Measurements from ENCODE around the gene MCRIP1.

The MCRIP1 gene

GRCh38 chr17:81802048-81802758 lies 30.9 kb downstream of the MCRIP1 start:
- no peak overlapping the region for H3K4me3 Mint-ChIP-seq
- no peaks in the 10 kb centered on the region for H3K9me3 Mint-ChIP-seq
- H3K4me1 Mint-ChIP-seq (ENCODE audit: low read depth): no peaks in the 10 kb centered on the region
- peaks cover 37% of the 10 kb centered on the region for H3K27me3 Mint-ChIP-seq (ENCODE audit: low read depth)
- no peak overlapping the region for H3K27ac Mint-ChIP-seq
- no peaks in the 10 kb centered on the region for H3K36me3 Mint-ChIP-seq (ENCODE audit: low read depth)

GRCh38 chr17:81801327-81801726 lies 31.8 kb downstream of the MCRIP1 start:
- Mint-ChIP-seq H3K36me3 (ENCODE audit: low read depth) (no peaks in the 10 kb centered on the region), H3K9me3 (no peaks in the 10 kb centered on the region), H3K27me3 (ENCODE audit: low read depth) (peaks cover 37% of the 10 kb centered on the region), H3K4me1 (ENCODE audit: low read depth) (no peaks in the 10 kb centered on the region), H3K4me3 (no peak overlapping the region), H3K27ac (no peak overlapping the region)

GRCh38 chr17:81794509-81794908 lies 38.6 kb downstream of the MCRIP1 start:
- Mint-ChIP-seq H3K4me3 (no peak overlapping the region), H3K4me1 (ENCODE audit: low read depth) (no peaks in the 10 kb centered on the region), H3K9me3 (no peaks in the 10 kb centered on the region), H3K27ac (no peak overlapping the region), H3K36me3 (ENCODE audit: low read depth) (no peaks in the 10 kb centered on the region), H3K27me3 (ENCODE audit: low read depth) (no peaks in the 10 kb centered on the region)

DNA sequence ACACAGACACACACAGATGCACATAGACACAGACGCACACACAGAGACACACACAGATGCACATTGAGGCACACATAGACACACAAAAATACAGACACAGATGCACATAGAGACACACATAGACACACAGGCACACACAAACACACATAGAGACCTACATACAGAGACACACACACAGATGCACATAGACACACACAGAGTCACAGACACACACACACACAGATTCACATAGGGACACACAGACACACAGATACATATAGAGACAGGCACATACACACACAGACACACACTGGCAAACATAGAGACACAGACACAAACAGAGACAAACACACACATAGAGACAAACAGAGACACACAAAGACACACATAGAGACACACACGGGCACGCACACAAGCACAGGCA lies 39.0 kb downstream of the MCRIP1 start:
- Mint-ChIP-seq H3K9me3 (no peaks in the 10 kb centered on the region), H3K27ac (no peak overlapping the region), H3K36me3 (ENCODE audit: low read depth) (no peaks in the 10 kb centered on the region), H3K4me3 (no peak overlapping the region), H3K4me1 (ENCODE audit: low read depth) (no peaks in the 10 kb centered on the region), H3K27me3 (ENCODE audit: low read depth) (no peaks in the 10 kb centered on the region)

- H3K4me1 Mint-ChIP-seq (ENCODE audit: low read depth): no peaks in the 10 kb centered on the region
- H3K27me3 Mint-ChIP-seq (ENCODE audit: low read depth): no peaks in the 10 kb centered on the region
- H3K27ac Mint-ChIP-seq: no peak overlapping the region
- no peaks in the 10 kb centered on the region for H3K9me3 Mint-ChIP-seq
- no peaks in the 10 kb centered on the region for H3K36me3 Mint-ChIP-seq (ENCODE audit: low read depth)
- H3K4me3 Mint-ChIP-seq: no peak overlapping the region
Observed at GRCh38 chr17:81792675-81793615, 40.1 kb downstream of the MCRIP1 start.
